Measurements from ENCODE around the gene MPV17L2.
"Not testable (repeated sequence)": the region's sequence is repeated elsewhere in the genome, so short reads cannot be mapped to it uniquely, and the experiment has no call there.

Gene MPV17L2

DNA sequence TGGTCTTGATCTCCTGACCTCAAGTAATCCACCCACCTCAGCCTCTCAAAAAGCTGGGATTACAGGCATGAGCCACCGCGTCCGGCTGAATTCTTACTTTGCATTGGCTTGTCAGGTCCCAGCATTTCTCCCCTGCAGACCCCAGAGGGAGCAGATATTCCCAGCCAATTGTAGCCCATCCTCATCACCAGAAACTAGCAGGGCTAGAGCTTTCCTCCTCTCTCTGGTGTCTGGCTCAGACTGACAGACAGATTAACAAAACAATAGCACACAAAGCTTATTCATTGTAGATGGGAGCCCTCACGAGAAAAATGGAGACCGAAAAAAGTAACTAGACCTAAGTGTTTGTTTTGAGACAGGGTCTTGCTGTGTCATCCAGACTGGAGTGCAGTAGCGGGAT is 7.5 kb upstream of the MPV17L2 start:
- FAIRE-seq, result no peak
- no peak for DNase-seq (ENCODE audit: extremely low spot score, insufficient read length, low read depth)

DNA sequence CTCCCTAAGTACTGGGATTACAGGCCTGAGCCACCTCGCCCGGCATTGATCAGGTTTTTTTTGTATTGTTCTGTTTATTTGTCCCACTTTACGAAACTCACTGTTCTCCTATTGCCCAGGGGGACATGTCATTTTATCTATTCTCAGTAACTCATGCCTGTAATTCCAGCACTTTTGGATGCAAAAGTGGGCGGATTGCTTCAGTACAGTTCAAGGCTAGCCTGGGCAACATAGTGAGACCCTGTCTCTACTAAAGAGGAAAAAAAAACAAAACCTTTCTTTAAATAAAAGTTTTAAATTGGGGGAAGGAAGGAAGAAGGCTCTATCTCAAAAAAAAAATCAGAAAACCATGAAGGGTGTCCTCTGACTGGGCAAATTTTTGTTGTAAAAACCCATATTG is 2.7 kb upstream of the MPV17L2 start:
- FAIRE-seq, result no peak
- no peak for DNase-seq (ENCODE audit: extremely low spot score, insufficient read length, low read depth)

DNA sequence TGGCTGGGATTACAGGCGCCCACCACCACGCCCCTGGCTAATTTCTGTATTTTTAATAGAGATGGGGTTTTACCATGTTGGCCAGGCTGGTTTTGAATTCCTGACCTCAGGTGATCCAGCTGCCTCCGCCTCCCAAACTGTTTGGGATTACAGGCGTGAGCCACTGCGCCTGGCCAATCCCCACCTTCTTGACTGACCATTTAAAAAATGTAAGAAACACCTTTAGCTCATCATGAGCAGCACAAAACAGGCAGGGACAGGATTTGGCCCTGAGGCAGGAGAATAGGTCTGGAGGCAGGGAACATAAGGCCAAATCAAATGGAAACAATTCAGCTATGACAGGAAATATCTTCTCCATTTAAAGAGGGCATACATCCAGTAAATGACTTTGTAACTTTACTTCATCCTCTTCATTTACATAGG is 1.4 kb upstream of the MPV17L2 start:
- DNase-seq (ENCODE audit: extremely low spot score, insufficient read length, low read depth) (no peak), FAIRE-seq (no peak)

DNA sequence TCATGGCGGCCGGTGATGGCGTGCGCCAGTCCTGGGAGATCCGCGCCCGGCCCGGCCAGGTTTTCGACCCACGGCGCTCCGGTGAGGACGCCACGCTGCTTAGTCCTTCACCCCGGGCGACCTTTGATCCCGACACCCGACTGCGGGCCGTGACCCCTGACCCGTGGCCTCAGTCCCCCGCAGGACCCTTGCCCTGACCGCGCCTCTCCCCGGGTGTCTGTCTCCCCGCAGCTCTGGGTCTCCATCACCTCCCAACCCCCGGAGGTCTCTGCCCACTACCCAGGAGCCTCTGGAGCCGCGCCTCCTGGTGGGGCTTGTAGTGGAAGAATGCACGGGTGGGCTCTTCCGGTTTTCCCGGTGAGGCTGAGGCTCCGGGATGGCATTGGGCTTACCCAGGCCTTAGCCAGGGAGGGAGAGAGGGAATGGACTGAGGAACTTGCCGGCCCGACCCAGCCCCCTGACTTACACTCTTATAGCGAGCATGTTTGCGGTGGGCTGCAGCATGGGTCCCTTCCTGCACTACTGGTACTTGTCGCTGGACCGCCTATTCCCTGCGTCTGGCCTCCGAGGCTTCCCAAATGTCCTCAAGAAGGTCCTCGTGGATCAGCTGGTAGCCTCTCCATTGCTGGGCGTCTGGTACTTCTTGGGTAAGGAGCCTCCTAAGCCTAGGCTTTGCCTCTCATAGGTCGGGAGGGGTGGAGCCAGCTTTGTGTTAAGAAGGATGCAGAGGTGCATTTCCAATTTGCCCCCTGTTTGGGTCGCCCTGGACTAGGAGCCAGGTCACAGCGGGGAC is 566 bp downstream of the MPV17L2 start:
- FAIRE-seq (no peak), DNase-seq (ENCODE audit: extremely low spot score, insufficient read length, low read depth) (no peak)

DNA sequence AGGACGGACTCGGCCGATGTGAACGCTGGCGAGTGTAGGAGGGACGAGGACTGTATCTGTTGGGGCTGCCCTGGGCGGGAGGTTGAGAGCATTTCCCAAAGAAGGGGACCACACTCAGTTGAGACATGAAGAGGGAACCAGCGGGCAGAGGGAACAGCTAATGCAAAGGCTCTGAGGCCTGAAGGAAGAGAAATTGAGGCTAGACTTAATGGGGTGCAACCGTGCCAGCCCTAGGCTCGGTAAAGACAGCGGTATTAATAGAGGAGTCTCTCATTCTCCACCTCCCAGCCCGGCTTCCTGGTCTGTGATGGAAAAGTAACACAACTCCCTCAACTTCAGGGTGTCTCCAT is 1.1 kb downstream of the MPV17L2 start:
- no peak for FAIRE-seq
- DNase-seq (ENCODE audit: extremely low spot score, insufficient read length, low read depth), result no peak

DNA sequence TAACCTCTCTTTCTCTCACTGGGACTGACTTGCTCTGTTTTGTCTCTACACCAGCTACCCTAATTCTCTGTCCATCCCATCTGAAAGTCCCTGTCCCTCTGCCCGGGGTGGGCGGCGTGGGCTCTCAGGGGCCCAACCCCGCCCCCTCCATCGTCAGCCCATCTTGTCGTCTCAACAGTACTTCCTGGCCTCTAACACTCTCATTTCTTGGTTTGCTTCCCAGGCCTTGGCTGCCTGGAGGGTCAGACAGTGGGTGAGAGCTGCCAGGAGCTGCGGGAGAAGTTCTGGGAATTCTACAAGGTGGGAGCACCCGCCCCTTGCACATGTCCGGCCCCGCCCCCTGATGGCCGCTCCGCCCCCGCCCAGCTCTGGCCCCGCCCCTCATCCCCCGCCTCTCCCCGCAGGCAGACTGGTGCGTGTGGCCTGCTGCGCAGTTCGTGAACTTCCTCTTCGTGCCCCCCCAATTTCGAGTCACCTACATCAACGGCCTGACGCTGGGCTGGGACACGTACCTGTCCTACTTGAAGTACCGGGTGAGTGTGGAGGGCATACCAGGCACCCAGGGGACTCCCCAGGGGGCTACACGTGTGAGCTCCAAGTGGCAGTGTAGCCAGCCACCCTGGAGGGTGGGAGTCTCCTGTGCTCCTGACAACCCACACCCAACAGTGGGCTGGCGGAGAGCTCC is 1.7 kb downstream of the MPV17L2 start:
- FAIRE-seq, result peak; percentile 46
- no peak for DNase-seq (ENCODE audit: extremely low spot score, insufficient read length, low read depth)

DNA sequence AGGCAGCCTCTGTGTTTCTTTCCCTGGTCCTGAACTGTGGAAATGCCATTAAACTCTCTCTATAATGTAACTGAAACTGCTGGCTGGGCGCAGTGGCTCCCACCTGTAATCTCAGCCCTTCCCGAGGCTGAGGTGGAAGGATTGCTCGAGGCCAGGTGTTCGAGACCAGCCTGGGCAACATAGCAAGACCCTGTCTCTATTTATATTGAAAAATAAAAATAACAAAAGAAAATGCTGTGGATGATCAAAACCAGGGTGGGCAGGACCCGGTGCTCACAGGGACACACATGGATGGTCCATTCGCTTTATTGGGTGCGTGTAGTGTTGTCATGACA is 3.5 kb downstream of the MPV17L2 start:
- DNase-seq (ENCODE audit: extremely low spot score, insufficient read length, low read depth) (no peak), FAIRE-seq (no peak)

DNA sequence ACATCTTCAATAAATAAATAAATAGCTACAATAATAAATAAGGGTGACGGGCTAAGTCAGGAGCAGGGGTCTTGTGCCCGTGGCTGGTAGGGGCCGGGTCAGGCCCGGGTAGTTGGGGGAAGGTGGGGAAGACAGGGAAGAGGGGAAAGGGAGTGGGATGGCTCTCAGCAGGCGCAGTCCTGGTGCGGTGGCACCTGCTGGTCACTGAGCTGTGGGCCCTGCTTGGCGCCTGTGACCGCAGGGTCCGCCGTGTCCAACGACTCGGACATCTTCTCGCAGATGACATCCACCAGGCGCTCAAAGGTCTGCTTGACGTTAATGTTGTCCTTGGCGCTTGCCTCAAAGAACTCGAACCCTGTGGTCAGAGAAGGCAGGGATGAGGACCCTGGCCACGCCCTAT is 4.3 kb downstream of the MPV17L2 start:
- no peak for FAIRE-seq
- no peak for DNase-seq (ENCODE audit: extremely low spot score, insufficient read length, low read depth)

DNA sequence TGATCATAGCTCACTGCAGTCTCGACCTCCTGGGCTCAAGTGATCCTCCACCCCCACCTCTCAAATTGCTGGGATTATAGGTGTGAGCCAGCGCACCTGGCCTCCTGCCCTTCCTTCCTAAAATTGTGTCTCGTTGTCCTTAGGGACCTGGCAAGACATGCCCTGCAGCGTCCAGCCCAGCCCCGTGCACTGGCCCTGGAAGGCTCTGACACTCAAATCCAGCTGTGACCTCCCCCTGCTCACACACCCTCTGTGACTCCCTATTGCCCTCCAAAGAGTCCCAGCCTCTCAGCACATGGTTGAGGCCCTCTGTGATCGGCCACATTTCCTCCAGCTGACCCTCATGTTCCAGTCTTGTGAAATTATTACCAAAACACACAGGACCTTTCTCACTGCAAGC is 4.9 kb downstream of the MPV17L2 start:
- FAIRE-seq, result no peak
- DNase-seq (ENCODE audit: extremely low spot score, insufficient read length, low read depth), result no peak

DNA sequence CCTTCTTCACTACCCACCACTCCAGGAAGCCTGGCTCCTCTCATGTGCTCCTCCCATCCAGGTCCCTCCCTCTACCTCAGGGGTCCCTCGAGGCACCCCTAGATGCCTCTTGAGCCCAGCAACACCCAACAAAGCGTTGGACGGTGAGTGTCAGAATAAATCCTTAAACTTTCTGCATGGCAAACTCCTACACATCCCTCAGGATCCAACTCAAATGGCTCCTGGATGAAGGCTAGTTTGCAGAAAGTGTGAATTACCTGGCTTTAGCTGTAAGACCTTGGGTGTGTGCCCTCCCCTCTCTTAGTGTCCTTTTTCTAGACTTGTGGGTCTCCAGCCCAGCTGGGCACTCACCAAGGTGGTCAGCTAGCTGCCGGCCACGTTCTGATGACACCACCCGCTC is 5.4 kb downstream of the MPV17L2 start:
- DNase-seq (ENCODE audit: extremely low spot score, insufficient read length, low read depth) (no peak), FAIRE-seq (no peak)

DNA sequence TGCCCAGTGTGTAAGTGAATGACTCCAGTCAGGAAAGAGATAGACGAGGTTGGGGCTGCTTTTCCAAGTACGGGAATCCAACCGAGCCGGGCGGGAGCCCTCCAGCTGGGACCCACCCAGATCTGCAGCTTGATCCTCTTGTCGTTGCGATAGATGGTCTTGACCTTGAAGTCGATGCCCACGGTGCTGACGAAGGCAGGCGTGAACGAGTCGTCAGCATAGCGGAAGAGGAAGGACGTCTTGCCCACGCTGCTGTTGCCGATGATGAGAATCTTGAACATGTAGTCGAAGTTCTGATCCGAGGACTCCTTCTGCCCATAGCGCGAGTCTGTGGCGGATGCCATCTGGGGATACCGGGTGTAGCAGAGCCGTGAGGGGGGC is 9.4 kb downstream of the MPV17L2 start:
- FAIRE-seq (no peak), DNase-seq (ENCODE audit: extremely low spot score, insufficient read length, low read depth) (no peak)

DNA sequence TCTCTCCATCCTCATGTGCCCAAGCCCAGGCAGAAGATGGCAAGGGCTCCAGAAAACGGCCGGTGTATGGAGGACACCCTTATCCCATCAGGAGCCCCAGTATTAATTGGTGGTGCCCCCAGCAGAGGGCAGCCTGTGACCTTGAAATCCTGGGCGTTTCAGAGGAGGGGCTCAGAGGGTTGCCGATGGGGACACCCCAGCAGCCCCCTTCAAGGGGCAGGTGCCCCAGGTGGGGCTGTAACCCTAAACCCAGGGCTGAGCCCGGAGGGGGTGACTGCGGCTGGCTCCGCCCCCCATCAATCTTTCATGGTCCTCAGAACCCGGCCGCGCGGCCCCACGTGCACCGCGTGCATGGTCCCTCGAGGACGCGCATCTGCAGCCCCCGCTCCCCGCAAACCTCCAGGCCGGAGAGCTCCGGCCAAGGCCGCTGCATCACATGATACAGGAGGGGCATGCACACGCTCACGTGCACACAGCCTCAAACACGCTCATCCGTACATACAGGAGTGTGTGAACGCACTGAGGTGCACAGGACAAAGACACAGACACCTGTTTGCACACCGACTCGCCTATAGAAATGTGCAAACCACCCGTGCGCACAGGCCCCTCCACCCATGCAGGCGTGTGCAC is 9.9 kb downstream of the MPV17L2 start:
- FAIRE-seq, result no peak
- DNase-seq (ENCODE audit: extremely low spot score, insufficient read length, low read depth), result no peak

DNA sequence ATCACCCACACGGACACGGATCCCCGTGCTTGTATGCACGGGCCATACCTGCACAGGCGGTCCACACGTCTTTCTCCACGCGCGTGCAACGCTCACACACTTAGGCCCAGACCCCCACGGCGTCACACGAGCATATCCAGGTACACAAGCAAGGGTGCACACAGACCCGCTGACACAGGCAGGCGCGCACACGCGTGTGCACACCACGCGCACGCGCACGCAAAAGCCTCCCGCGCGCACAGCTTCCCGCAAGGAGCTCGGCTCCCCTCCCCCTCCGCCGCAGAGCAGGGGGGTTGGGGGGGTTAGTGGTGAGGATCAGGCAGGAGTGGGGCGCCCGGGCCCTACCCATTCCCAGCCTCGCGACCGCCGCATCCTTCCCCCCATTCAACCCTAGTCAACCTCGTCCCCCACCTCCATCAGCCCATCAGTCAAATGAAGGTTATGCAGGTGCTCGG is 10.4 kb downstream of the MPV17L2 start:
- DNase-seq (ENCODE audit: extremely low spot score, insufficient read length, low read depth), result no peak
- no peak for FAIRE-seq

DNA sequence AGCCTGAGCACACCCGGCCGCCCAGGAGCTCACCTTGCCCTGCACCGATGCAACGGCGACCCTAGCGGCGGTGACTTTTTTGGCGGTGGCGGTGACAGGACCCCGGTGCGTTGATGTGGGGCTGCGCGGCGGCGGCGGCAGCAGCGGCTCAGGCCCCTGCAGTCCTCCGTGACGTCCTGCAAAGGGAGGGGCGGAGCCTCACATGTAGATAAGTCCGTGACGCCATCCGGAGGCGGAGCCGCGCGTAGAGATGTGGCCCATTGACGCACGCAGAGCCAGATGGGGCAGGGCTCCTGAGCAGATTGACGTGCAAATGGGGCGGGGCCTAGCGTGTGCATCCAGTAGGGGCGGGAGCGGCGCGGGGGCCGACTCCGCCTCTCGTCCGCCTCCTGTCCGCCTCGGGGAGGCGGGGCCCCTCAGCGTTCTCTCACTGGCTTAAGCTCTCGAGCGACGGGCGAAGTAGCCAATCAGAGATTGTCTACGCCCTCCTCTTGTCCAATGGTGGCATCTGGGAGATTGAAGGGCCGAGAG is 10.9 kb downstream of the MPV17L2 start, which contains the start of gene RAB3A:
RAB3A (minus strand) TSS at position 180 of the 531 bp plus-strand sequence. CDS start 1,302 bp downstream, outside the sequence.
- FAIRE-seq, result peak; percentile 100
- DNase-seq (ENCODE audit: extremely low spot score, insufficient read length, low read depth), result peak; percentile 95

DNA sequence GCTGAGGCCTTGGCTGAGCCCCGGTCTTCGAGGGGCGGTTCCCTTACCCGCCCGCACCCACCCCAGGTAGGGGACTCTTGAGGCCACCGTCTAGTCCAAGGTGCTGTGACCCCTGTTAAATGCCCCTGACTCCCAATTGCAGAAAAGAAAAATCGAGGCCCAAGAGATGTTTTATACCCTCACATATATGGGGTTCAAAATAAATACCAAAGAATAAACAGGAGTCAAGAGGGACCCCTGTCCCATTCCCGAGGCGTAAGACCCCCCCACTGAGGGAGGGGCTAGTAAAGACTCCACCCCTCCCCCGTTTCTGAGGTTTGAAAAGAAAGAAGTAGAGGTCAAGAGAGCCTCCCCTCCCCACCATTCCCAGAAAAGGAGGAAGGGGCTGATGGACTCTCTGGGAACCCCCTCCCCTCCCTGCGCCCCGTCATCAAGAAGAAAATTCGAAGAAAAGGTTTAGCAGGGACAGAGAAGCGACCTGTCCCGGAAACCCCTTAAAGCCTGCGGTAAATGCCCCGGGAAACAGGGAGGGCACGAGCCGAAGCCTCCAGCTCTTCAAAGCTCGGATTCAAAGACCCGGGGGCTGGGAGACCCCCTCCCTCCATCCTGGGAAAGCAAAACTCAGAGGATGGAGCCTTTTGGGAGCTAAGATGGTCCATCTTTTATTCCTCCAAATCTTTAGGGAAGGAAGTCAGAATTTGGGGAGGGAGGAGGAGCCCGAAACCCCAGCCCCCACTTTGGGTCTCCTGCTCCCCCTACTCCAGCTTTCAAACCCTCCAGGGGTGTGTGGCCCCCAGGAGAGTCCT is 11.6 kb downstream of the MPV17L2 start:
- DNase-seq (ENCODE audit: extremely low spot score, insufficient read length, low read depth), result no peak
- FAIRE-seq, result no peak

DNA sequence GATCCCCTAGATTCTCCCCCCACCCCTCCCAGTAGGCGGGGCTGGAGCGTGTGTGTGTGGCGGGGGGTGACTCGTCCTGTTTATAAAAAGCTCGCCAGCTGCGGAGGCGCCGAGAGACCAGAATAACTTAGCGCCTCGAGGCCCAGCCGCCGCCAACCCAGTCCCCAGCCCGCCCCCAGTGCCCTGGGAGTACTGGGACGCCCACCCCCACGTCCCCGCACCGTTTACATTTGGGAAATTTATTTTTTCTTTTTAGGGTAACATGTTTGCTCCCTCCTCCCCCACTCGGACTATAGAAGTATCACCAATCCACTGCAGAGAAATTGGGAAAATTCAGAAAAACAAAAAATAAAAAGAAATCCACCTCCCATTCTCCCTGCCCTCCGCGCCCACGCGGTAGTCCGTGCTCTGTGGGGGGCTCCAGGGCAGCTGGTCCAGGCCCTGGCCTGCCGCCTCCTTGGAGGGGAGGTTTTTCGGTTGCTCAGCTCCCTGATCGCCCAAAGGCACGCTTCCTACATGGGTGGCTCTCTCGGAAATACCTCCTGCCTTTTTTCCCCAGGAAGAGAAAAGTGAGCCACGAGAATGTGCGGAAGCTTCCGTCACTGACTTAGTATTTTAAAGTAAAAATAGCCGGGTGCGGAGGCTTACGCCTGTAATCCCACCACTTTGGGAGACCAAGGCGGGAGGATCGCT is 12.3 kb downstream of the MPV17L2 start:
- DNase-seq (ENCODE audit: extremely low spot score, insufficient read length, low read depth), result no peak
- FAIRE-seq, result no peak

DNA sequence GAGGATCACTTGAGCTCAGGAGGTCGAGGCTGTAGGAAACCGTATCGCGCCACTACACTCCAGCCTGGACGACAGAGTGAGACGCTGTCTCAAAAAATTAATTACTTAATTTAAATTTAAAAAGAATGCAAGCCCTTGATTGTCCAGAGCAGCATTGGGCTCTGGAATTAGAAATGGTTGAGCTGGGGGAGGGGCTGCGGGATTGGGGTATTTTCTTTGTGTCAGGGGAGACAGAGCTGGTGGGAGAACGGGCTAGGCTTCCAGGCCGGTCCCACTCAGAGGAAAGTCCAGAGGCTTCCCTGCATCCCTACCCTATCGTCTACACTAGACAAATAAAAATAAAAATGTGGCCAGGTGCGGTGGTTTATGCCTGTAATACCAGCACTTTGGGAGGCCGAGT is 13.0 kb downstream of the MPV17L2 start:
- FAIRE-seq (no peak), DNase-seq (ENCODE audit: extremely low spot score, insufficient read length, low read depth) (no peak)

DNA sequence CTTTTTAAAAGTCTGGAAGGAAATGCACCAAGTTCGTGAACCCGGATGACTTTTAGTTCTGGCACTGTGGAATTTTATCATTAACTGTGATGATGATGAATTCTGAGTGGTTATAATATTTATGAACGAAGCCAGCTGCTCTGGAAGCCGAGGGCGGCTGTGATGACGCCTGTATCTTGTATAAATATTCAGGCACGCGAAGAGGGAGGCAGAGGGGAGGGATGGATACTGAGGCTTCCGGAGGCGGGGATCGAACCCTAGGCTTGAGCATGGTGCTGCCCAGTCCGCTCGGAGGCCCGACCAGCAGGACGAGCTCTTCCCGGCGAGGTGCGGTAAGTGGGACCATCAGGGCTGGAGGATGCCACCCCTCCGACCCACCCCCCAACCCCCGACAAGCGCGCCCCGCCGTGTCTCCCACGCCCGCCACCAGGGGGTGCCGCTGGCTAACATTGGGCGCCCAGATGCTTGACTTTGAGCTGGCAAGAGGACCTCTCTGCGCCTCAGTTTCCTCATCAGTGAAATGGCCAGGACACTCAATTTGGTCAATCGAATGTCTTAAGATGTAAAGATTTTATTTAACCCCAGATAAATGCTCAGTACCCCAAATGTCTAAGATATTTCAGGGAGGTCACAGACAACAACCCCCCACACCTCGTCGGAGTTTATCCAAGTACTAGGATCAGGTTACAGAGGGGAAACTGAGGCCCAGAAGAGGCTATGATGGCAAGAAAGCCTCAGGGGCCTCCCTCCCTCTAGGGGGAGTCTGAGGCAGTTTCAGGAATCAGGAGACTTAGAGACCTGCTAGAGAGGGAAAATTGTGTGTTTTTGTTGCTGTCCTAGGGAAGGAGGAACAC is 15.3 kb downstream of the MPV17L2 start:
- no peak for FAIRE-seq
- DNase-seq (ENCODE audit: extremely low spot score, insufficient read length, low read depth), result no peak

DNA sequence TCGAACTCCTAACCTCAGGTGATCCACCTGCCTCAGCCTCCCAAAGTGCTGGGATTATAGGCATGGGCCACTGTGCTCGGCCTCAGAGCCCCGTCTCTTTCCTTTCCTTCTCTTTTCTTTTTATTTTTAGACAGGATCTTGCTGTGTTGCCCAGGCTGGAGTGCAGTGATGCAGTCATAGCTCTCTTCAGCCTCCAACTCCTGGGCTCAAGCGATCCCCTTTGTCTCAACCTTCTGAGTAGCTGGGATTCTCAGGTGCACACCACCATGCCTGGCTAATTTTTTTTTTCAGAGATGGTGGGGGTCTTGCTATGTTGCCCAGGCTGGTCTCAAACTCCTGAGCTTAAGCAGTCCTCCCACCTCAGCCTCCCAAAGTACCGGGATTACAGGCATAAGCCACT is 16.9 kb downstream of the MPV17L2 start:
- not testable (repeated sequence) for FAIRE-seq; DNase-seq (ENCODE audit: extremely low spot score, insufficient read length, low read depth)
